HG03378 (cell line): ENCODE measurements around the gene TPK1.
"Not testable (repeated sequence)": the region's sequence is repeated elsewhere in the genome, so short reads cannot be mapped to it uniquely, and the experiment has no call there.

Source experiments
- ATAC-seq: cut with Tn5 transposase; IDR thresholded peaks from one replicate; pipeline ENCODE4 v1.9.1; 2021; ENCODE audit warnings: mild to moderate bottlenecking, moderate library complexity; ENCODE audit not compliant: unreplicated experiment

The TPK1 gene

DNA sequence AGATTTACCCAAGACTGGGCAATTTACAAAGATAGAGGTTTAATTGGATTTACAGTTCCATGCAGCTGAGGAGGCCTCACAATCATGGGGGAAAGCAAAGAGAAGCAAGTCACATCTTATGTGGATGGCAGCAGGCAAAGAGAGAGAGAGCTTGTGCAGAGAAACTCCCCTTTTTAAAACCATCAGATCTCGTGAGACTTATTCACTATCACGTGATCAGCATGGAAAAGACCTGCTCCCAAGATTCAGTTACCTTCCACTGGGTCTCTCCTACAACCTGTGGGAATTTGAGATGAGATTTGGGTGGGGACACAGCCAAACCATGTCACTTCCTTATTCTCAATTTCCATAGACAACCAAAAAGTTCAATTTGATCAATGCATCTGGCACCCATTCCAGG lies 407.4 kb downstream of the TPK1 start:
- no peak for ATAC-seq

- ATAC-seq = not testable (repeated sequence)
These were observed 408.3 kb downstream of the TPK1 start for GRCh38 chr7:144427539-144427938.

DNA sequence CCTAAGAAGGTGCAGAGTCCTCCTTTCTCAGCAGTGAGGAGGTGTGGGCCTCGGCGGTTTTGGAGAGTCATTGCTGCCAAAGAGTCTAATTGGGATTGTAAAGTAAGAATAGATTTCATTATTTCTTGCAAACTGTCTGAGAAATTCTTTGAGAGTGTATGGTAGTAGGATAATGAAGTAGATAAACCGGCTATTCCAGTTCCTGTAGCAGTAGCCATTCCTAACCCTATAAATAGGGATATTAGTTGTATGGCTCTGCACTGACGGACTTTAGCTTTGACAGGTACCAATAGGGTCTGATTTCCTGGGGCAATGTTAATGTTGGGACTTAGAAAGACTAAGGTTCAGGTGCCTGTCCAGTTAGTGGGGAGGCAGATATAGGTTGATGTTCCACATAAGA lies 416.9 kb downstream of the TPK1 start:
- not testable (repeated sequence) for ATAC-seq

- no peak for ATAC-seq
These were observed 419.5 kb downstream of the TPK1 start for GRCh38 chr7:144416341-144416740.

DNA sequence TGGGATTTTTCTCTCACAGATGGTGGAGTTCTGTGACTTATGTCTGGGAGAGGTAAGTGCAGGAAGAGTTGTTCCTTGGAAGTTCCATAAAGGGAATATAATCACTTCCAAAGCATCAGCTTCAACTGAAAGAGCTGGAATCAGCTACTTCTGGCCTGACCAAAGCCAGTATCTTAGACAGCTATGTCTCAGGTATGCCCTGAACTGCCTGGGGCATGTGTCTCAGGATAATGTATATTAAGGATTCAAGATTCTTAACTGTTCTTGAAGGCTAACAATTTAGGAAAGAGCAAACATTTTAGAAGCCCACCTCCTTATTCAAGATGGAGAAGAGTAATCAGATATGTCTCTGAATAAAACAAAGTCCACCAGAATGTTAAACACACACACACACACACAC lies 420.0 kb downstream of the TPK1 start:
- no peak for ATAC-seq

- no peak for ATAC-seq
These were observed 421.0 kb downstream of the TPK1 start for GRCh38 chr7:144414815-144415214.

- no peak for ATAC-seq
These were observed 425.4 kb downstream of the TPK1 start for GRCh38 chr7:144410441-144410840.

GRCh38 chr7:144408121-144408520 lies 427.7 kb downstream of the TPK1 start:
- no peak for ATAC-seq

GRCh38 chr7:144407266-144407931 lies 428.5 kb downstream of the TPK1 start:
- ATAC-seq = no peak

GRCh38 chr7:144404946-144405345 lies 430.9 kb downstream of the TPK1 start:
- no peak for ATAC-seq

- no peak for ATAC-seq
These were observed 432.2 kb downstream of the TPK1 start, which contains the start of gene NOBOX for GRCh38 chr7:144403649-144404061. Gene NOBOX (minus strand): TSS chr7:144403693.

DNA sequence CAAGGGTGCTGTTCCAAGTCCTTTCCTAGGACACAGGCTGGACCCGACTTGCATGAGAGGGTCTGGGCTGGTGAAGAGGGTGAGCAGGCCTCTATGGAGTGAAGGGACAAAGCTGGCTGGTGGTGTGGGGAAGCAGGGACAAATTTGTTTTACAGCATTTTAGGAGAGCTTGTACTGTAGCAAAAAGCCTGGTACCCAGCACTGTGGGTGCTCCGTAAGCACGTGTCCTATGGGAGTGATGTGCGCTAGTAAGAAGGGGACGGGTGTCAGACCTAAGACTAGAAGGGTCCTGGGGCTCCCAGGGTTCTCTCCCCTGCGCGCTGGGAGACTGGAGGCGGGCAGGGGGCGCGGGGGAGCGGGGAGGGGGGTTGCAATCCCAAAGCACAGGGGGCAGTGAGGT lies 432.8 kb downstream of the TPK1 start:
- no peak for ATAC-seq
